ENCODE results near the gene KSR1.

Gene KSR1

DNA sequence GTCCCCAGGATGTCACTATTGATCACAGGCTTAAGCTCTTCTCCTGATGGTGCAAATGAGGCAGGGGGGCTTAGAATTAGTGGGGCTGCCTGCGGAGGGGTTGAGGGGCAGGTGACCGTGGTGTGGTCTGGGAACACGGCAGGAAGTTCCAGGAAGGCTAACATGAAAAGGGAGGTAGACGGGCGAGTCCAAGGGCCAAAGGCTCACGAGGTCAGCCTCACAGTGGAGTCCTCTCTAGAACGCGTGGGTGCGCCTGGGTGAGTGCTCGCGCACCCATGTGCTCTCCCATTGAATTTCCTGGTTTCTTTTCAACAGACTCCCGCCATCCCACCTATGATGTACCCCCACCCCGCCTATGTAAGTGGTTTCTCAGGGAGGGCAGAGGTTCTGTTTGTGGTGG lies 190.0 kb downstream of the KSR1 start:
- TF ChIP-seq RAD21 (IDR thresholded peaks at IDR 0.05; ENCODE audit: low read depth) (no peak), ZBTB7A (IDR thresholded peaks at IDR 0.05; ENCODE audit: low read depth) (no peak), CEBPB (IDR thresholded peaks at IDR 0.05) (no peak), NFIC (IDR thresholded peaks at IDR 0.05) (no peak), TAF1 (IDR thresholded peaks at IDR 0.05; ENCODE audit: low read depth) (no peak)
- TF ChIP-seq, protein P1, sequence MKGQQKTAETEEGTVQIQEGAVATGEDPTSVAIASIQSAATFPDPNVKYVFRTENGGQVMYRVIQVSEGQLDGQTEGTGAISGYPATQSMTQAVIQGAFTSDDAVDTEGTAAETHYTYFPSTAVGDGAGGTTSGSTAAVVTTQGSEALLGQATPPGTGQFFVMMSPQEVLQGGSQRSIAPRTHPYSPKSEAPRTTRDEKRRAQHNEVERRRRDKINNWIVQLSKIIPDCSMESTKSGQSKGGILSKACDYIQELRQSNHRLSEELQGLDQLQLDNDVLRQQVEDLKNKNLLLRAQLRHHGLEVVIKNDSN (IDR thresholded peaks at IDR 0.05), result no peak
- TF ChIP-seq, protein P2, sequence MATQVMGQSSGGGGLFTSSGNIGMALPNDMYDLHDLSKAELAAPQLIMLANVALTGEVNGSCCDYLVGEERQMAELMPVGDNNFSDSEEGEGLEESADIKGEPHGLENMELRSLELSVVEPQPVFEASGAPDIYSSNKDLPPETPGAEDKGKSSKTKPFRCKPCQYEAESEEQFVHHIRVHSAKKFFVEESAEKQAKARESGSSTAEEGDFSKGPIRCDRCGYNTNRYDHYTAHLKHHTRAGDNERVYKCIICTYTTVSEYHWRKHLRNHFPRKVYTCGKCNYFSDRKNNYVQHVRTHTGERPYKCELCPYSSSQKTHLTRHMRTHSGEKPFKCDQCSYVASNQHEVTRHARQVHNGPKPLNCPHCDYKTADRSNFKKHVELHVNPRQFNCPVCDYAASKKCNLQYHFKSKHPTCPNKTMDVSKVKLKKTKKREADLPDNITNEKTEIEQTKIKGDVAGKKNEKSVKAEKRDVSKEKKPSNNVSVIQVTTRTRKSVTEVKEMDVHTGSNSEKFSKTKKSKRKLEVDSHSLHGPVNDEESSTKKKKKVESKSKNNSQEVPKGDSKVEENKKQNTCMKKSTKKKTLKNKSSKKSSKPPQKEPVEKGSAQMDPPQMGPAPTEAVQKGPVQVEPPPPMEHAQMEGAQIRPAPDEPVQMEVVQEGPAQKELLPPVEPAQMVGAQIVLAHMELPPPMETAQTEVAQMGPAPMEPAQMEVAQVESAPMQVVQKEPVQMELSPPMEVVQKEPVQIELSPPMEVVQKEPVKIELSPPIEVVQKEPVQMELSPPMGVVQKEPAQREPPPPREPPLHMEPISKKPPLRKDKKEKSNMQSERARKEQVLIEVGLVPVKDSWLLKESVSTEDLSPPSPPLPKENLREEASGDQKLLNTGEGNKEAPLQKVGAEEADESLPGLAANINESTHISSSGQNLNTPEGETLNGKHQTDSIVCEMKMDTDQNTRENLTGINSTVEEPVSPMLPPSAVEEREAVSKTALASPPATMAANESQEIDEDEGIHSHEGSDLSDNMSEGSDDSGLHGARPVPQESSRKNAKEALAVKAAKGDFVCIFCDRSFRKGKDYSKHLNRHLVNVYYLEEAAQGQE (IDR thresholded peaks at IDR 0.05; ENCODE audit: low read depth), result no peak

DNA sequence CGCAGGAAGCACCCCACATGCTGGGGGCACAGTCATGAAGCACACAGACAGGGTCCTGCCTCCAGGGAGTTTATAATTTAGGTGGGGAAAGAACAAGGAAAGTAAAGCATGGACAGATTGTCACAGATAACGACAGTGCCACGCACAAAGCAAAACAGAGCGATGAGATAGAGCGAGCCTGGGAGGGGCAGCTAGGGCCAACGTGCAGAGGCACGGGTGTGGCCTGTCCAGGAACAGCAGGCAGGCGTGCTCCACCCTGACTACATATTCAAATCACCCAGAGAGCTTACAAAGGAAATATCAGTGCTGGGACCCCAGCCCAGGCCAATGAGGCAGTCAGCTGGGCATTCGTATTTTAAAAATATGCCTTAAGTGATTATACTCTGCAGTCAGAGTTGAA lies 191.5 kb downstream of the KSR1 start:
- TF ChIP-seq ZBTB7A (IDR thresholded peaks at IDR 0.05; ENCODE audit: low read depth), result no peak

DNA sequence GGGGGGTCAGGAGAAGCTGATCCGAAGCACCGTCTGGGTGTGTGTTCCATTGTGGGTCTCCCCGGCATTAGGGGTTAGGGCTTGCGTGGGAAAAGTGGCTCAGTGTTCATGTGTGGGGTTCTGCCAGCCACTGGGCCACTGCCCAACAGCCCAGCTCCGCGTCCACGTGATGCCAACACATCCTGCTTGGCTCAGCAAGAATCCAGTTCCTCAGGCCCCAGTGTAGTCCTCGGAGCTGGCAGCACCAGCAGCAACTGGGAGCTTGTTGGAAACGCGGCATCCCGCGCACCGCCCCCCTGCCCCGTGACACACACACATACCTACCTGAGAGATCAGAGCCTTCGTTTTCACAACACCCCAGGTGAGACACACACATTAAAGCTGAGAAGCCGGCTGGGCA lies 193.7 kb downstream of the KSR1 start:
- no peak for TF ChIP-seq TEAD4 (IDR thresholded peaks at IDR 0.05)
- TF ChIP-seq, protein P2 (IDR thresholded peaks at IDR 0.05; ENCODE audit: low read depth), result no peak
- no peak for TF ChIP-seq NFIC (IDR thresholded peaks at IDR 0.05)
- no peak for TF ChIP-seq CEBPB (IDR thresholded peaks at IDR 0.05)
- TF ChIP-seq CREB1 (IDR thresholded peaks at IDR 0.05; ENCODE audit: low read depth), result no peak
- TF ChIP-seq, protein P1 (IDR thresholded peaks at IDR 0.05), result no peak
- TF ChIP-seq ZBTB7A (IDR thresholded peaks at IDR 0.05; ENCODE audit: low read depth), result no peak
- no peak for TF ChIP-seq EP300 (IDR thresholded peaks at IDR 0.05; ENCODE audit: borderline replicate concordance)
- no peak for TF ChIP-seq TAF1 (IDR thresholded peaks at IDR 0.05; ENCODE audit: low read depth)
- no peak for TF ChIP-seq EGR1 (IDR thresholded peaks at IDR 0.05)
- TF ChIP-seq TCF12 (IDR thresholded peaks at IDR 0.05; ENCODE audit: low read depth), result no peak
- TF ChIP-seq, protein P3, sequence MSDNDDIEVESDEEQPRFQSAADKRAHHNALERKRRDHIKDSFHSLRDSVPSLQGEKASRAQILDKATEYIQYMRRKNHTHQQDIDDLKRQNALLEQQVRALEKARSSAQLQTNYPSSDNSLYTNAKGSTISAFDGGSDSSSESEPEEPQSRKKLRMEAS (IDR thresholded peaks at IDR 0.05), result no peak
- no peak for TF ChIP-seq FOXM1 (IDR thresholded peaks at IDR 0.05; ENCODE audit: borderline replicate concordance, low read depth)
- no peak for TF ChIP-seq YY1 (IDR thresholded peaks at IDR 0.05; ENCODE audit: low read depth)
- no peak for TF ChIP-seq RAD21 (IDR thresholded peaks at IDR 0.05; ENCODE audit: low read depth)

DNA sequence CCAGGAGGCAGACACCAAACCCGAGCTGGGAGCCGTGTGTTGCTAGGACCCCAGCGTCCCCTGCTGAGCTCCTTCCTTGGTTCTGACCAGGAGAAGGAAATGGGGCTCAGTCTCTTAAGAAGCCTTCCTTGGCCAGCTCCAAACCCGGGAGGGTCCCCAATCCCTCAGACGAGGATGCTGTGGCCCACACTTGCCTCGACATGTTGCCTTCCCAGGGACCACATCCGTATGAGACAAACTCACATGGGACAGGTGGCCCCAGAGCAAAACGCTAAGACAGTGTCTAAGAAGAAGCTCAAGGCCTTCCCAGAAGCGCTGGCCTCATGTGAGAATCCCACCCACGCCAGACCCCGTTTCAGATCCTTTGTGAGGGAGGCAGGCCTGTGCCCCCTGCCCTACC lies 194.6 kb downstream of the KSR1 start:
- TF ChIP-seq FOXM1 (IDR thresholded peaks at IDR 0.05; ENCODE audit: borderline replicate concordance, low read depth), result no peak
- TF ChIP-seq YY1 (IDR thresholded peaks at IDR 0.05; ENCODE audit: low read depth), result no peak
- TF ChIP-seq NFIC (IDR thresholded peaks at IDR 0.05), result no peak
- no peak for TF ChIP-seq EP300 (IDR thresholded peaks at IDR 0.05; ENCODE audit: borderline replicate concordance)
- no peak for TF ChIP-seq CREB1 (IDR thresholded peaks at IDR 0.05; ENCODE audit: low read depth)
- TF ChIP-seq EGR1 (IDR thresholded peaks at IDR 0.05), result no peak
- TF ChIP-seq, protein P2 (IDR thresholded peaks at IDR 0.05; ENCODE audit: low read depth), result no peak
- TF ChIP-seq, protein P3 (IDR thresholded peaks at IDR 0.05), result no peak
- TF ChIP-seq ZBTB7A (IDR thresholded peaks at IDR 0.05; ENCODE audit: low read depth), result no peak
- TF ChIP-seq, protein P1 (IDR thresholded peaks at IDR 0.05), result no peak
- TF ChIP-seq TAF1 (IDR thresholded peaks at IDR 0.05; ENCODE audit: low read depth), result no peak
- TF ChIP-seq TEAD4 (IDR thresholded peaks at IDR 0.05), result no peak
- no peak for TF ChIP-seq CEBPB (IDR thresholded peaks at IDR 0.05)
- TF ChIP-seq TCF12 (IDR thresholded peaks at IDR 0.05; ENCODE audit: low read depth), result no peak
- TF ChIP-seq RAD21 (IDR thresholded peaks at IDR 0.05; ENCODE audit: low read depth), result no peak
